ENCODE results near the gene RFX3.

GRCh38 chr9:3548648-3549047 lies 22.8 kb upstream of the RFX3 start:
- TF ChIP-seq CTCF (IDR thresholded peaks at IDR 0.05; ENCODE audit: poor library complexity) = no peak
- TF ChIP-seq EZH2 (IDR thresholded peaks at IDR 0.05; ENCODE audit: borderline replicate concordance) = no peak
- no peak for TF ChIP-seq EZH2phosphoT487 (IDR thresholded peaks at IDR 0.05; ENCODE audit: low read depth, severe bottlenecking, unreplicated experiment)
